Activated naive CD8-positive, alpha-beta T cell treated with anti-CD3 and anti-CD28 coated beads for 36 hours (primary cell): ENCODE results near the gene ALG2. TPM values are rescaled to one million over a fixed set of nuclear protein-coding genes. Genes with fewer than 3 reads are reported as not detected.
"Not testable (repeated sequence)": the region's sequence is repeated elsewhere in the genome, so short reads cannot be mapped to it uniquely, and the experiment has no call there.

Source experiments
- DNase-seq: peaks from one replicate; pipeline ENCODE4 v3.0.0; 2021
- H3K27ac Mint-ChIP-seq: one replicate; pipeline ENCODE4 v1.8.0; 2022; ENCODE audit warnings: mild to moderate bottlenecking, moderate library complexity, mixed read lengths
- H3K27me3 Mint-ChIP-seq: one replicate; pipeline ENCODE4 v1.8.0; 2022; ENCODE audit warnings: mild to moderate bottlenecking, mixed read lengths
- H3K36me3 Mint-ChIP-seq: one replicate; pipeline ENCODE4 v1.8.0; 2021; ENCODE audit warnings: mild to moderate bottlenecking, mixed read lengths
- H3K4me1 Mint-ChIP-seq: one replicate; pipeline ENCODE4 v1.8.0; 2021; ENCODE audit warnings: mixed read lengths
- H3K4me3 Mint-ChIP-seq: one replicate; pipeline ENCODE4 v1.8.0; 2022; ENCODE audit warnings: mild to moderate bottlenecking, moderate library complexity, mixed read lengths
- H3K9me3 Mint-ChIP-seq: one replicate; pipeline ENCODE4 v1.8.0; 2022; ENCODE audit warnings: mixed read lengths
- total RNA-seq, 2 experiments: library from RNA; stranded (reverse); gene quantifications; one replicate each; pipeline ENCODE4 v1.2.3, GENCODE V29; 2021

ALG2 gene
- total RNA-seq, 2 experiments from 2014 or later = 27.3 to 30.3 TPM

- Mint-ChIP-seq H3K4me3 (peak overlapping the region; percentile 96), H3K4me1 (peaks cover 55% of the 10 kb centered on the region), H3K27ac (peak overlapping the region; percentile 99), H3K36me3 (peaks cover 47% of the 10 kb centered on the region), H3K9me3 (no peaks in the 10 kb centered on the region), H3K27me3 (no peaks in the 10 kb centered on the region)
- DNase-seq = no peak
Measured at GRCh38 chr9:99222416-99223270, 901 bp upstream of the ALG2 start.

- H3K9me3 Mint-ChIP-seq = no peaks in the 10 kb centered on the region
- H3K4me1 Mint-ChIP-seq = peaks cover 61% of the 10 kb centered on the region
- no peak for DNase-seq
- H3K4me3 Mint-ChIP-seq = peak overlapping the region; percentile 96
- peaks cover 56% of the 10 kb centered on the region for H3K36me3 Mint-ChIP-seq
- H3K27ac Mint-ChIP-seq = peak overlapping the region; percentile 83
- H3K27me3 Mint-ChIP-seq = no peaks in the 10 kb centered on the region
Measured at GRCh38 chr9:99221266-99221620, 499 bp downstream of the ALG2 start.

GRCh38 chr9:99220011-99220410, 1.7 kb downstream of the ALG2 start:
- no peaks in the 10 kb centered on the region for H3K27me3 Mint-ChIP-seq
- peaks cover 55% of the 10 kb centered on the region for H3K4me1 Mint-ChIP-seq
- peak overlapping the region; percentile 53 for H3K4me3 Mint-ChIP-seq
- DNase-seq = no peak
- peaks cover 61% of the 10 kb centered on the region for H3K36me3 Mint-ChIP-seq
- H3K27ac Mint-ChIP-seq = peak overlapping the region; percentile 5
- H3K9me3 Mint-ChIP-seq = no peaks in the 10 kb centered on the region

- Mint-ChIP-seq H3K27ac (no peak overlapping the region), H3K9me3 (peaks cover 5% of the 10 kb centered on the region), H3K4me3 (no peak overlapping the region), H3K27me3 (no peaks in the 10 kb centered on the region), H3K4me1 (peaks cover 38% of the 10 kb centered on the region), H3K36me3 (peaks cover 50% of the 10 kb centered on the region)
- DNase-seq = no peak
Measured at GRCh38 chr9:99216073-99216472, 5.7 kb downstream of the ALG2 start.

GRCh38 chr9:99213197-99213596, 8.5 kb downstream of the ALG2 start:
- H3K27me3 Mint-ChIP-seq = no peaks in the 10 kb centered on the region
- no peak for DNase-seq
- H3K27ac Mint-ChIP-seq = no peak overlapping the region
- H3K4me3 Mint-ChIP-seq = no peak overlapping the region
- peaks cover 34% of the 10 kb centered on the region for H3K36me3 Mint-ChIP-seq
- peaks cover 15% of the 10 kb centered on the region for H3K4me1 Mint-ChIP-seq
- H3K9me3 Mint-ChIP-seq = peaks cover 14% of the 10 kb centered on the region

GRCh38 chr9:99211746-99212145, 10.0 kb downstream of the ALG2 start:
- Mint-ChIP-seq H3K9me3 (peaks cover 14% of the 10 kb centered on the region), H3K27ac (no peak overlapping the region)
- DNase-seq = no peak

GRCh38 chr9:99210572-99210971, 11.2 kb downstream of the ALG2 start:
- no peak for DNase-seq
- no peak overlapping the region for H3K27ac Mint-ChIP-seq
- H3K36me3 Mint-ChIP-seq = peaks cover 14% of the 10 kb centered on the region
- H3K4me3 Mint-ChIP-seq = no peak overlapping the region
- peaks cover 3% of the 10 kb centered on the region for H3K4me1 Mint-ChIP-seq
- peaks cover 3% of the 10 kb centered on the region for H3K27me3 Mint-ChIP-seq
- H3K9me3 Mint-ChIP-seq = peaks cover 14% of the 10 kb centered on the region

More at GRCh38 chr9:99211746-99212145, 10.0 kb downstream of the ALG2 start:
- peaks cover 4% of the 10 kb centered on the region for H3K4me1 Mint-ChIP-seq
- no peak overlapping the region for H3K4me3 Mint-ChIP-seq
- peaks cover 22% of the 10 kb centered on the region for H3K36me3 Mint-ChIP-seq
- H3K27me3 Mint-ChIP-seq = peaks cover 3% of the 10 kb centered on the region

- no peaks in the 10 kb centered on the region for H3K9me3 Mint-ChIP-seq
- H3K4me3 Mint-ChIP-seq = no peak overlapping the region
- no peaks in the 10 kb centered on the region for H3K36me3 Mint-ChIP-seq
- no peak for DNase-seq
- H3K27me3 Mint-ChIP-seq = no peaks in the 10 kb centered on the region
- peaks cover 1% of the 10 kb centered on the region for H3K4me1 Mint-ChIP-seq
- H3K27ac Mint-ChIP-seq = no peak overlapping the region
Measured at GRCh38 chr9:99201603-99202002, 20.1 kb downstream of the ALG2 start.

GRCh38 chr9:99199938-99200539, 21.7 kb downstream of the ALG2 start:
- peaks cover 5% of the 10 kb centered on the region for H3K4me1 Mint-ChIP-seq
- no peak overlapping the region for H3K27ac Mint-ChIP-seq
- no peaks in the 10 kb centered on the region for H3K27me3 Mint-ChIP-seq
- no peak overlapping the region for H3K4me3 Mint-ChIP-seq
- H3K36me3 Mint-ChIP-seq = no peaks in the 10 kb centered on the region
- no peaks in the 10 kb centered on the region for H3K9me3 Mint-ChIP-seq
- DNase-seq = no peak

- no peak overlapping the region for H3K4me3 Mint-ChIP-seq
- H3K9me3 Mint-ChIP-seq = no peaks in the 10 kb centered on the region
- DNase-seq = no peak
- peaks cover 11% of the 10 kb centered on the region for H3K4me1 Mint-ChIP-seq
- no peaks in the 10 kb centered on the region for H3K27me3 Mint-ChIP-seq
- H3K27ac Mint-ChIP-seq = no peak overlapping the region
- H3K36me3 Mint-ChIP-seq = no peaks in the 10 kb centered on the region
Measured at GRCh38 chr9:99197987-99198386, 23.8 kb downstream of the ALG2 start.

GRCh38 chr9:99197124-99197630, 24.6 kb downstream of the ALG2 start:
- Mint-ChIP-seq H3K27ac (no peak overlapping the region), H3K4me1 (peaks cover 12% of the 10 kb centered on the region), H3K27me3 (no peaks in the 10 kb centered on the region), H3K4me3 (no peak overlapping the region), H3K9me3 (no peaks in the 10 kb centered on the region), H3K36me3 (no peaks in the 10 kb centered on the region)
- no peak for DNase-seq

GRCh38 chr9:99196484-99196883, 25.3 kb downstream of the ALG2 start:
- not testable (repeated sequence) for H3K27me3 Mint-ChIP-seq, H3K36me3 Mint-ChIP-seq, DNase-seq, H3K9me3 Mint-ChIP-seq, H3K4me3 Mint-ChIP-seq, H3K27ac Mint-ChIP-seq
- H3K4me1 Mint-ChIP-seq = peaks cover 12% of the 10 kb centered on the region

- no peak overlapping the region for H3K4me3 Mint-ChIP-seq
- peaks cover 12% of the 10 kb centered on the region for H3K4me1 Mint-ChIP-seq
- H3K9me3 Mint-ChIP-seq = no peaks in the 10 kb centered on the region
- H3K27me3 Mint-ChIP-seq = no peaks in the 10 kb centered on the region
- H3K27ac Mint-ChIP-seq = no peak overlapping the region
- no peak for DNase-seq
- no peaks in the 10 kb centered on the region for H3K36me3 Mint-ChIP-seq
Measured at GRCh38 chr9:99193466-99193821, 28.3 kb downstream of the ALG2 start.

- peaks cover 13% of the 10 kb centered on the region for H3K4me1 Mint-ChIP-seq
- H3K4me3 Mint-ChIP-seq = no peak overlapping the region
- H3K9me3 Mint-ChIP-seq = no peaks in the 10 kb centered on the region
- no peak overlapping the region for H3K27ac Mint-ChIP-seq
- H3K27me3 Mint-ChIP-seq = no peaks in the 10 kb centered on the region
- no peak for DNase-seq
- no peaks in the 10 kb centered on the region for H3K36me3 Mint-ChIP-seq
Measured at GRCh38 chr9:99192786-99193465, 28.8 kb downstream of the ALG2 start.

GRCh38 chr9:99190597-99191283, 31.0 kb downstream of the ALG2 start:
- no peaks in the 10 kb centered on the region for H3K36me3 Mint-ChIP-seq
- no peak for DNase-seq
- H3K27me3 Mint-ChIP-seq = no peaks in the 10 kb centered on the region
- no peak overlapping the region for H3K4me3 Mint-ChIP-seq
- H3K27ac Mint-ChIP-seq = no peak overlapping the region
- peaks cover 19% of the 10 kb centered on the region for H3K4me1 Mint-ChIP-seq
- H3K9me3 Mint-ChIP-seq = no peaks in the 10 kb centered on the region
